Fibroblast of the conjunctiva (primary cell): Measurements from ENCODE around the gene HOXA10.

ENCODE experiments used
- DNase-seq: peaks from one replicate; pipeline ENCODE4 v3.0.0-alpha.2; 2010; ENCODE audit warnings: low read depth

The HOXA10 gene

GRCh38 chr7:27165996-27166530 lies 8.1 kb downstream of the HOXA10 start:
- DNase-seq, result no peak

GRCh38 chr7:27165089-27165995 lies 8.8 kb downstream of the HOXA10 start, which contains the start of gene HOXA9:
HOXA9 (minus strand) TSS chr7:27165537; CDS start chr7:27165457, 80 bp downstream.
- no peak for DNase-seq

- no peak for DNase-seq
These were observed 9.6 kb downstream of the HOXA10 start for GRCh38 chr7:27164367-27165088.

- DNase-seq, result no peak
These were observed 10.1 kb downstream of the HOXA10 start for GRCh38 chr7:27164045-27164366.

- no peak for DNase-seq
These were observed 10.7 kb downstream of the HOXA10 start for GRCh38 chr7:27163288-27164044.

- no peak for DNase-seq
These were observed 11.4 kb downstream of the HOXA10 start for GRCh38 chr7:27162561-27163287.

GRCh38 chr7:27161721-27162560 lies 12.2 kb downstream of the HOXA10 start:
- no peak for DNase-seq

GRCh38 chr7:27161214-27161720 lies 12.9 kb downstream of the HOXA10 start:
- no peak for DNase-seq

GRCh38 chr7:27160546-27161213 lies 13.4 kb downstream of the HOXA10 start:
- peak; percentile 65 for DNase-seq

- DNase-seq, result no peak
These were observed 14.0 kb downstream of the HOXA10 start for GRCh38 chr7:27160145-27160545.

- no peak for DNase-seq
These were observed 14.6 kb downstream of the HOXA10 start for GRCh38 chr7:27159266-27160144.

- DNase-seq, result no peak
These were observed 15.5 kb downstream of the HOXA10 start for GRCh38 chr7:27158436-27159265.

- no peak for DNase-seq
These were observed 16.3 kb downstream of the HOXA10 start for GRCh38 chr7:27157702-27158431.

GRCh38 chr7:27156916-27157701 lies 17.0 kb downstream of the HOXA10 start:
- no peak for DNase-seq

- no peak for DNase-seq
These were observed 17.6 kb downstream of the HOXA10 start, which contains the start of gene HOXA7 for GRCh38 chr7:27156508-27156898. HOXA7 (minus strand) TSS chr7:27156675; CDS start chr7:27156545, 130 bp downstream.

GRCh38 chr7:27155816-27156507 lies 18.2 kb downstream of the HOXA10 start:
- DNase-seq, result no peak
